Measurements from ENCODE around the gene CEBPZ.

CEBPZ gene

GRCh38 chr2:37192551-37192950, 38.8 kb downstream of the CEBPZ start:
- Histone ChIP-seq H3K4me1 (ENCODE audit: low read length) (no peaks in the 10 kb centered on the region; the same call in 1 of the 2 replicates), H3K36me3 (replicated peaks; ENCODE audit: insufficient read depth, low read length) (no peaks in the 10 kb centered on the region), H3K79me2 (ENCODE audit: low read length) (peaks cover 12% of the 10 kb centered on the region), H3K27ac (ENCODE audit: low read length) (no peak overlapping the region), H3K9me3 (replicated peaks; ENCODE audit: insufficient read depth, low read length) (no peaks in the 10 kb centered on the region), H3K4me3 (ENCODE audit: low read length) (no peak overlapping the region), H3F3A (ENCODE audit: insufficient read depth, low read length) (no peaks in the 10 kb centered on the region), H3K4me2 (ENCODE audit: low read depth, low read length) (no peak overlapping the region), H4K20me1 (ENCODE audit: insufficient read depth, low read length) (no peaks in the 10 kb centered on the region), H3K27me3 (replicated peaks; ENCODE audit: insufficient read depth, low read length) (no peaks in the 10 kb centered on the region), H2AFZ (ENCODE audit: low read length) (no peak overlapping the region), H3K9me2 (replicated peaks; ENCODE audit: insufficient read depth, low read length) (no peaks in the 10 kb centered on the region), H3K9ac (ENCODE audit: low read length) (no peak overlapping the region)
- no peak for DNase-seq
- TF ChIP-seq EZH2 (optimal IDR thresholded peaks at IDR 0.05; ENCODE audit: low read depth, low read length), result no peak
- TF ChIP-seq CTCF (IDR thresholded peaks at IDR 0.05; ENCODE audit: low read length), result no peak
- TF ChIP-seq EZH2phosphoT487 (IDR thresholded peaks at IDR 0.05; ENCODE audit: low read length), result no peak

GRCh38 chr2:37191747-37192146, 39.6 kb downstream of the CEBPZ start:
- Histone ChIP-seq H3K4me3 (ENCODE audit: low read length) (no peak overlapping the region), H3K27me3 (replicated peaks; ENCODE audit: insufficient read depth, low read length) (no peaks in the 10 kb centered on the region), H2AFZ (ENCODE audit: low read length) (no peak overlapping the region), H3F3A (ENCODE audit: insufficient read depth, low read length) (no peaks in the 10 kb centered on the region), H3K27ac (ENCODE audit: low read length) (no peak overlapping the region), H3K36me3 (replicated peaks; ENCODE audit: insufficient read depth, low read length) (no peaks in the 10 kb centered on the region), H3K4me1 (ENCODE audit: low read length) (no peaks in the 10 kb centered on the region), H3K79me2 (ENCODE audit: low read length) (peaks cover 4% of the 10 kb centered on the region), H3K9ac (ENCODE audit: low read length) (no peak overlapping the region), H3K4me2 (ENCODE audit: low read depth, low read length) (no peak overlapping the region), H3K9me3 (replicated peaks; ENCODE audit: insufficient read depth, low read length) (no peaks in the 10 kb centered on the region), H3K9me2 (replicated peaks; ENCODE audit: insufficient read depth, low read length) (no peaks in the 10 kb centered on the region), H4K20me1 (ENCODE audit: insufficient read depth, low read length) (no peaks in the 10 kb centered on the region)
- no peak for DNase-seq
- no peak for TF ChIP-seq CTCF (IDR thresholded peaks at IDR 0.05; ENCODE audit: low read length)
- TF ChIP-seq EZH2 (optimal IDR thresholded peaks at IDR 0.05; ENCODE audit: low read depth, low read length), result no peak
- TF ChIP-seq EZH2phosphoT487 (IDR thresholded peaks at IDR 0.05; ENCODE audit: low read length), result no peak

GRCh38 chr2:37191253-37191652, 40.1 kb downstream of the CEBPZ start:
- H3F3A ChIP-seq (ENCODE audit: insufficient read depth, low read length), result no peaks in the 10 kb centered on the region
- no peaks in the 10 kb centered on the region for H3K4me1 ChIP-seq (ENCODE audit: low read length)
- no peaks in the 10 kb centered on the region for H3K9me3 ChIP-seq (replicated peaks; ENCODE audit: insufficient read depth, low read length)
- H3K4me3 ChIP-seq (ENCODE audit: low read length), result no peak overlapping the region
- no peaks in the 10 kb centered on the region for H3K9me2 ChIP-seq (replicated peaks; ENCODE audit: insufficient read depth, low read length)
- no peak overlapping the region for H2AFZ ChIP-seq (ENCODE audit: low read length)
- TF ChIP-seq EZH2 (optimal IDR thresholded peaks at IDR 0.05; ENCODE audit: low read depth, low read length) (no peak), EZH2phosphoT487 (IDR thresholded peaks at IDR 0.05; ENCODE audit: low read length) (no peak), CTCF (IDR thresholded peaks at IDR 0.05; ENCODE audit: low read length) (no peak)
- no peak for DNase-seq
- no peak overlapping the region for H3K4me2 ChIP-seq (ENCODE audit: low read depth, low read length)
- no peaks in the 10 kb centered on the region for H4K20me1 ChIP-seq (ENCODE audit: insufficient read depth, low read length)
- no peaks in the 10 kb centered on the region for H3K27me3 ChIP-seq (replicated peaks; ENCODE audit: insufficient read depth, low read length)
- H3K9ac ChIP-seq (ENCODE audit: low read length), result no peak overlapping the region
- H3K79me2 ChIP-seq (ENCODE audit: low read length), result no peaks in the 10 kb centered on the region
- no peaks in the 10 kb centered on the region for H3K36me3 ChIP-seq (replicated peaks; ENCODE audit: insufficient read depth, low read length)
- H3K27ac ChIP-seq (ENCODE audit: low read length), result no peak overlapping the region
